HG02840 (cell line): ENCODE measurements around the gene ZCCHC4.
A peak's percentile ranks its signal among the peaks of the same experiment; 100 is the strongest.

Experiments
- ATAC-seq: cut with Tn5 transposase; IDR thresholded peaks from one replicate; pipeline ENCODE4 v1.9.1; 2021; ENCODE audit warnings: mild to moderate bottlenecking, moderate library complexity, moderate number of reproducible peaks; ENCODE audit not compliant: unreplicated experiment, low FRiP score

Gene ZCCHC4

GRCh38 chr4:25376754-25377571 is 64.4 kb downstream of the ZCCHC4 start, which contains the start of gene ANAPC4:
ANAPC4 (plus strand) TSS chr4:25377263; CDS start chr4:25377428, 165 bp downstream.
- peak; percentile 96 for ATAC-seq

- ATAC-seq = peak; percentile 13
These were observed 65.2 kb downstream of the ZCCHC4 start for GRCh38 chr4:25377572-25378436.

- no peak for ATAC-seq
These were observed 65.8 kb downstream of the ZCCHC4 start for GRCh38 chr4:25378437-25378743.

- ATAC-seq = no peak
These were observed 67.0 kb downstream of the ZCCHC4 start for GRCh38 chr4:25379591-25379990.

- ATAC-seq = no peak
These were observed 71.1 kb downstream of the ZCCHC4 start for GRCh38 chr4:25383647-25384046.

- no peak for ATAC-seq
These were observed 74.4 kb downstream of the ZCCHC4 start for GRCh38 chr4:25386926-25387325.

GRCh38 chr4:25397305-25397704 is 84.7 kb downstream of the ZCCHC4 start:
- no peak for ATAC-seq

- ATAC-seq = no peak
These were observed 86.9 kb downstream of the ZCCHC4 start for GRCh38 chr4:25399510-25399909.

- no peak for ATAC-seq
These were observed 88.5 kb downstream of the ZCCHC4 start for GRCh38 chr4:25401066-25401465.

- ATAC-seq = no peak
These were observed 89.9 kb downstream of the ZCCHC4 start for GRCh38 chr4:25402521-25402920.

- ATAC-seq = no peak
These were observed 91.1 kb downstream of the ZCCHC4 start for GRCh38 chr4:25403699-25404098.

- no peak for ATAC-seq
These were observed 92.9 kb downstream of the ZCCHC4 start for GRCh38 chr4:25405453-25405852.

GRCh38 chr4:25406081-25406692 is 93.6 kb downstream of the ZCCHC4 start:
- ATAC-seq = no peak

GRCh38 chr4:25410820-25411529 is 98.4 kb downstream of the ZCCHC4 start:
- ATAC-seq = no peak

GRCh38 chr4:25413261-25413660 is 100.7 kb downstream of the ZCCHC4 start:
- no peak for ATAC-seq

- no peak for ATAC-seq
These were observed 104.4 kb downstream of the ZCCHC4 start for GRCh38 chr4:25417014-25417413.
